Left lung (tissue), 10 donors: Measurements from ENCODE around the gene GPR3. TPM values are rescaled to one million over a fixed set of nuclear protein-coding genes. Genes with fewer than 3 reads are reported as not detected.

Experiments used
- ATAC-seq: fragments of 200-7000 bp; cut with Tn5 transposase; one replicate; pipeline ENCODE4 v1.9.1; 2020; ENCODE audit warnings: moderate library complexity
- DNase-seq, 4 donors: peaks; one replicate each; pipeline ENCODE4 v3.0.0-alpha.2; 2013 to 2020
- H3K27ac ChIP-seq, 2 donors: fragments of 200-600 bp; sonication (generic) in 1 of 2; one replicate each; pipeline versions ENCODE4 v1.5.0 to v1.8.0; 2020 to 2021
- H3K27me3 ChIP-seq, 2 donors: fragments of 200-600 bp; sonication (generic) in 1 of 2; one replicate each; pipeline versions ENCODE4 v1.5.0 to v1.8.0; 2020 to 2021
- H3K36me3 ChIP-seq, 2 donors: fragments of 200-600 bp; sonication (generic) in 1 of 2; one replicate each; pipeline versions ENCODE4 v1.5.0 to v1.8.0; 2020 to 2021
- H3K4me1 ChIP-seq, 2 donors: fragments of 200-600 bp; one replicate each; pipeline ENCODE4 v1.8.0; 2021
- H3K4me3 ChIP-seq, 2 donors: fragments of 200-600 bp; sonication (generic) in 1 of 2; one replicate each; pipeline versions ENCODE4 v1.5.0 to v1.8.0; 2020 to 2021; ENCODE audit warnings: mild to moderate bottlenecking in 1 of 2
- H3K9me3 ChIP-seq, 2 donors: fragments of 200-600 bp; sonication (generic) in 1 of 2; one replicate each; pipeline versions ENCODE4 v1.5.0 to v1.8.0; 2020 to 2021
- intact Hi-C, 2 donors: fragments of 100-400 bp; cut with DNase I; formaldehyde crosslinking; loops; one replicate each; pipeline versions ENCODE4 v1.11.2 to v1.14.2; 2022
- polyA plus RNA-seq, 6 donors: library from polyadenylated mRNA; unstranded; fragments of 120-200 nt; gene quantifications; one replicate each; pipeline ENCODE4 v1.2.1, GENCODE V29; 2013; ENCODE audit not compliant: insufficient read length in 6 of 6
- total RNA-seq, 2 donors: library from RNA; stranded (reverse); fragmentation: NEBNext Ultra II Directional; extraction: Animal tissue kit (Norgen Biotek cat#: 25700); gene quantifications; one replicate each; pipeline ENCODE4 v1.2.1, GENCODE V29; 2021
- TF ChIP-seq, protein P1 (sequence below), 2 donors: fragments of 200-600 bp; sonication (generic) in 1 of 2; IDR thresholded peaks; one replicate each; pipeline versions ENCODE4 v1.5.0 to v1.8.0; 2021; ENCODE audit warnings: antibody characterized with exemption in 2 of 2
- donor health status: DM: no; HTN: yes; CAD: no.
- donor health status: DM: no; HTN: no; CAD: no.

GPR3 gene
- total and polyA plus RNA-seq, 8 donors: 0.16 to 1.7 (median 0.97) TPM

GRCh38 chr1:27380224-27380623 lies 12.2 kb upstream of the GPR3 start:
- peaks cover 3 to 30% of the 10 kb centered on the region in 2 donors for H3K4me1 ChIP-seq
- TF ChIP-seq, protein P1, sequence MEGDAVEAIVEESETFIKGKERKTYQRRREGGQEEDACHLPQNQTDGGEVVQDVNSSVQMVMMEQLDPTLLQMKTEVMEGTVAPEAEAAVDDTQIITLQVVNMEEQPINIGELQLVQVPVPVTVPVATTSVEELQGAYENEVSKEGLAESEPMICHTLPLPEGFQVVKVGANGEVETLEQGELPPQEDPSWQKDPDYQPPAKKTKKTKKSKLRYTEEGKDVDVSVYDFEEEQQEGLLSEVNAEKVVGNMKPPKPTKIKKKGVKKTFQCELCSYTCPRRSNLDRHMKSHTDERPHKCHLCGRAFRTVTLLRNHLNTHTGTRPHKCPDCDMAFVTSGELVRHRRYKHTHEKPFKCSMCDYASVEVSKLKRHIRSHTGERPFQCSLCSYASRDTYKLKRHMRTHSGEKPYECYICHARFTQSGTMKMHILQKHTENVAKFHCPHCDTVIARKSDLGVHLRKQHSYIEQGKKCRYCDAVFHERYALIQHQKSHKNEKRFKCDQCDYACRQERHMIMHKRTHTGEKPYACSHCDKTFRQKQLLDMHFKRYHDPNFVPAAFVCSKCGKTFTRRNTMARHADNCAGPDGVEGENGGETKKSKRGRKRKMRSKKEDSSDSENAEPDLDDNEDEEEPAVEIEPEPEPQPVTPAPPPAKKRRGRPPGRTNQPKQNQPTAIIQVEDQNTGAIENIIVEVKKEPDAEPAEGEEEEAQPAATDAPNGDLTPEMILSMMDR (IDR thresholded peaks at IDR 0.05): no peak
- DNase-seq: no peak
- no peaks in the 10 kb centered on the region for H3K36me3 ChIP-seq
- H3K9me3 ChIP-seq: no peaks in the 10 kb centered on the region
- H3K27me3 ChIP-seq: peaks cover 0 to 10% of the 10 kb centered on the region in 2 donors
- no peak overlapping the region for H3K27ac ChIP-seq
- no peak overlapping the region for H3K4me3 ChIP-seq
- ATAC-seq: no peak
- intact Hi-C loops: loop anchor here in 1 of 2 donors (10.0 kb wide), 1 partner anchor 275 kb away; no protein-coding TSS in a partner anchor

- no peak overlapping the region for H3K27ac ChIP-seq
- ATAC-seq: peak; percentile 51
Observed at GRCh38 chr1:27380766-27381733, 11.4 kb upstream of the GPR3 start.

GRCh38 chr1:27381969-27382762 lies 10.3 kb upstream of the GPR3 start:
- peaks cover 0 to 10% of the 10 kb centered on the region in 2 donors for H3K27me3 ChIP-seq
- ATAC-seq: no peak
- peaks cover 3 to 26% of the 10 kb centered on the region in 2 donors for H3K4me1 ChIP-seq
- no peak for DNase-seq
- intact Hi-C loops: loop anchor here in 1 of 2 donors (10.0 kb wide), 1 partner anchor 277 kb away; no protein-coding TSS in a partner anchor
- no peaks in the 10 kb centered on the region for H3K36me3 ChIP-seq
- no peak overlapping the region for H3K4me3 ChIP-seq
- TF ChIP-seq, protein P1 (IDR thresholded peaks at IDR 0.05): no peak
- H3K9me3 ChIP-seq: no peaks in the 10 kb centered on the region
- no peak overlapping the region for H3K27ac ChIP-seq

More at GRCh38 chr1:27380766-27381733, 11.4 kb upstream of the GPR3 start:
- Histone ChIP-seq H3K4me3 (no peak overlapping the region), H3K9me3 (no peaks in the 10 kb centered on the region), H3K27me3 (peaks cover 0 to 10% of the 10 kb centered on the region in 2 donors), H3K4me1 (peaks cover 3 to 26% of the 10 kb centered on the region in 2 donors), H3K36me3 (no peaks in the 10 kb centered on the region)
- DNase-seq: no peak
- TF ChIP-seq, protein P1 (IDR thresholded peaks at IDR 0.05): no peak
- intact Hi-C loops: loop anchor here in 1 of 2 donors (10.0 kb wide), 1 partner anchor 276 kb away; no protein-coding TSS in a partner anchor

DNA sequence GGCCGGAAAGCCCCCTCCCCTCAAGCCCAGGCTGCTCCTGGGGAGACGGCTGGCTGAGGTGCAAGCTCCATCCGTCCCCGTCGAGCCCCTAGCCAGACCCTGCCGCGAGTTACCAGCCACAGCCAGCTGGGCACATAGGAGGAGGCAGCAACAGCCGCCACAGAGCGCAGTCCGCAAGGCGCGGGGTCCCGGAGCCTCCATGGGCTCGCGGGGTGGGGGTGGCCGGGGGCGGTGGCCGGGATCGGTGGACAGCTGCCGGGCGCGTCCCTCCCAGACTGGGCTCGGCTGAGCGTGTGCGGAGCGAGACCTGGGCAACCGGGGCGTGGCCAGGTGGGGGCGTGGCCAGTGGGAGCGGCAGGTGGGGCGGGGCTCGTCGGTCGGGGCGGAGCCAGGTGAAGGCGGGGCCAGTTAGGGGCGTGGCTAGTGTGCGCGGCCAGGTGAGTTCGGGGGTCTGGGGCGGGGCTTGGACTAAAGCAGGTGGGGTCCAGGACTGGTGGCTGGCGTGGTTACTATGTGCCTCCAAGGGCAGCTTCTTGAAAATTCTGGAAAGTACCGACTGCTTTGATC lies 9.3 kb upstream of the GPR3 start, which contains the start of gene CD164L2:
CD164L2 (minus strand) TSS at position 295 of the 567 bp plus-strand sequence; CDS start at position 201, 94 bp downstream.
- H3K27me3 ChIP-seq: peaks cover 0 to 10% of the 10 kb centered on the region in 2 donors
- H3K9me3 ChIP-seq: no peaks in the 10 kb centered on the region
- ATAC-seq (peak; percentile 95), DNase-seq (peak in 2 of 4 donors; percentile 77 to 90)
- no peak within 1 kb of the TSS for H3K27ac ChIP-seq
- intact Hi-C loops: loop anchor here in 1 of 2 donors (10.0 kb wide), 1 partner anchor 278 kb away; no protein-coding TSS in a partner anchor
- TF ChIP-seq, protein P1 (IDR thresholded peaks at IDR 0.05): no peak
- H3K4me1 ChIP-seq: peaks cover 3 to 26% of the 10 kb centered on the region in 2 donors
- no peaks in the 10 kb centered on the region for H3K36me3 ChIP-seq
- H3K4me3 ChIP-seq: peak within 1 kb of the TSS in 1 of 2 donors; percentile 24
